COLO668 (cell line): ENCODE measurements around the gene LRRC8E.
"Not testable (repeated sequence)": the region's sequence is repeated elsewhere in the genome, so short reads cannot be mapped to it uniquely, and the experiment has no call there.

Experiments used
- DNase-seq: peaks from one replicate; lab custom pipeline; 2025; ENCODE audit not compliant: unreplicated experiment; lab: John Stamatoyannopoulos, UW

Gene LRRC8E

GRCh38 chr19:7853770-7854128 is 34.6 kb upstream of the LRRC8E start:
- DNase-seq: no peak

DNA sequence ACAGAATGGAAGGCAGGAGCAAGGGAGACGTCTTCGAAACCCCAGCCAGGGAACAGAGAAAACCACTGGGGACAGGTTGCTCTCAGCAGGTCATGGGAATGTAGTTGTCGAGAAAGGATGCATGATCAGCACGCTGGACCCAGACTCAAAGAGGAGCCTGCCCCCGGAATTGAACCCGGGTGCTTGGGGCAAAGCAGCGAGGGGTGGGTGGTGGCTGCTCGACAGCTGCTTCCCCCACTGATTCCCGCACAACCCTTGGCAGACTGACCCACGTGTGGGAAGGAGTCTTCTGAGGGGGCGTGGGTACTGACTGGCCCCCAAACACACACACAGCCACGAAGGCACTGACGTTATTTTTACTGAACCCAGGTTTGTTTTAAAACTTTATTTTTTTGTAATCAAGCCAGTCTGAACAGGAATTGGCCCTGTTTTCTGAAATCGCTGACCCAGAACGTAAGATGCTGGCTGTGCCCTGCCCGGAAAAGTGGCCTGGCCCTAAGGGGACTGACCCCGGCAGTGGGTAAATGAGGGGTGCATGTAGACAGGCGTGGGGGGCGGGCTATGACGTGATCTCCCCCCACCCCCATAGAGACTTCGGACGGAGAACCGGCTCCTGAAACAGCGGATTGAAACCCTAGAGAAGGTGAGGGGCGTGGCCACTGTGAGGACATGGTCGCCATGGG is 32.7 kb upstream of the LRRC8E start:
- DNase-seq: no peak

GRCh38 chr19:7856109-7856591 is 32.2 kb upstream of the LRRC8E start:
- no peak for DNase-seq

DNA sequence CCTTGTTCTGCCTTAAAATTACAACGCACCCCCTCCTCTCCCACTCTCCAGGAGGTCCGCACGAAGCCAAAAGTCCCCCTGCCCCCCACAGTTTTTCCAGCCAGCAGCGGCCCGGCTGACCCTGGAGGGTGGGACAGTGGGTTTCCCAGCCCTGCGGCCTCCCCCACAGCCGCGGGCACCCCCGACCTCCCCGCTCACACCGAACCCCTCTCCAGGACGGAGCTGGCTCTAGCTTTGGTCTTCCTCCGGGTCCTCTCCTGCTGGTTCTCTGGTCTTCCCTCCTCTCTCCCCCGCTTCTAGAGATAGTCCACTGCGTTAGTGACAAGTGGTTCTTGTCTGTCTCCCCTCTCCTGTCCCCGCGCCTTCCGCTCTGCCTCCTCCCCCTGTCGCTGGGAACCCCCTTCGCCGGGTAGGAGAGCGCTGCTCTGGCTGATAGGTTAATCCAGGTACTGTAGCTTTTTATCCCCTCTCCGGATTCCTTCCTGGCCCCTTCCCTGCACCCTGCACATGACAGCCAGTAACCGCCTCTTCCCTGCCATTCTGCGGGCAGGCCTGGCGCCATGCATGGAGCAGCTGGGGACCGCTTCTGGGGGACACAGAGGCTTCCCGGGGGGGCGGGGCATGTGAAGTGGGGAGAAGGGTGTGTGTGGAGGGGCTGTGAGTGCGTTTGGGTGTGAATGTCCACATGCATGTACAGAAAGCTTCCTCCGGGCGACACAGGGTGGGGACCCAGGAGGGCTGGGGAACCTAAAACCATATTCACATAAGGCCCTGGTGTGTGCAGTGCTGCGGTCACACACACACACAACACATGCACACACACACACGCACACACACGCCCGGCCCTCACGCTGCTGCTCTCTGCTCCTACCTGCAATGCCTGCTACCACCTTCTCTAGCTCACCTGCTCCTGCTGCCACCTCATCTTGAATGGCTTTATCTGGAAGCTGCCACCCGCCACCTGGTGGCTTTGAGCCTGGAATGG is 31.3 kb upstream of the LRRC8E start:
- no peak for DNase-seq

GRCh38 chr19:7857727-7858108 is 30.6 kb upstream of the LRRC8E start:
- no peak for DNase-seq

DNA sequence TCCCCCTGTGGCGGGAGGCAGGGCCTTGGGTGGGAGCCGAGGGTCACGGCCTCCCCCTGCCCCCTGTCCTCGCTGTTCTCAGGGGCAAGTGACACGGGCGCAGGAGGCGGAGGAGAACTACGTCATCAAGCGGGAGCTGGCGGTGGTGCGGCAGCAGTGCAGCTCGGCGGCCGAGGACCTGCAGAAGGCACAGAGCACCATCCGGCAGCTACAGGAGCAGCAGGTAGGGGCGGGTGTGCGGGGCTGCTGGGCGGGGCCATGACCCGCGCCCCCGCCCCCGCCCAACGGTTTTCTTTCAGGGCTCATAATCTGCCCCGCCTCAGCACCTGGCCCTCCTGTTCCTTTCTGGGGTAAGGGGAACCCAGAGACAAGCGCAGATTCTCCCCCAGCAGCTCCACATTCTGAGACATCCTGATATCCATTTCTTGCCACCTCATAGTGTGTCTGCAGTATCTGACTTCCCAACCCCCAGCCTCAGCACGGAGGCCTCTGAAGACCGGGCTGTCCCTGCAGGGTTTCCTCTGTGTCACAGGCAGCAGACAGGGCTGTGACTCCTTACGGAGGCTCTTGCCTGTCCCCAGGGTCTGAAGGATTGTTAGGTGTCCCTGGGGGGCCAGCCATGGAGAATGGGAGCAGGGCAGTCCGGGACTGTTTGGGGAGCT is 30.1 kb upstream of the LRRC8E start:
- DNase-seq: no peak

- DNase-seq: not testable (repeated sequence)
Observed at GRCh38 chr19:7859087-7859486, 29.2 kb upstream of the LRRC8E start.

DNA sequence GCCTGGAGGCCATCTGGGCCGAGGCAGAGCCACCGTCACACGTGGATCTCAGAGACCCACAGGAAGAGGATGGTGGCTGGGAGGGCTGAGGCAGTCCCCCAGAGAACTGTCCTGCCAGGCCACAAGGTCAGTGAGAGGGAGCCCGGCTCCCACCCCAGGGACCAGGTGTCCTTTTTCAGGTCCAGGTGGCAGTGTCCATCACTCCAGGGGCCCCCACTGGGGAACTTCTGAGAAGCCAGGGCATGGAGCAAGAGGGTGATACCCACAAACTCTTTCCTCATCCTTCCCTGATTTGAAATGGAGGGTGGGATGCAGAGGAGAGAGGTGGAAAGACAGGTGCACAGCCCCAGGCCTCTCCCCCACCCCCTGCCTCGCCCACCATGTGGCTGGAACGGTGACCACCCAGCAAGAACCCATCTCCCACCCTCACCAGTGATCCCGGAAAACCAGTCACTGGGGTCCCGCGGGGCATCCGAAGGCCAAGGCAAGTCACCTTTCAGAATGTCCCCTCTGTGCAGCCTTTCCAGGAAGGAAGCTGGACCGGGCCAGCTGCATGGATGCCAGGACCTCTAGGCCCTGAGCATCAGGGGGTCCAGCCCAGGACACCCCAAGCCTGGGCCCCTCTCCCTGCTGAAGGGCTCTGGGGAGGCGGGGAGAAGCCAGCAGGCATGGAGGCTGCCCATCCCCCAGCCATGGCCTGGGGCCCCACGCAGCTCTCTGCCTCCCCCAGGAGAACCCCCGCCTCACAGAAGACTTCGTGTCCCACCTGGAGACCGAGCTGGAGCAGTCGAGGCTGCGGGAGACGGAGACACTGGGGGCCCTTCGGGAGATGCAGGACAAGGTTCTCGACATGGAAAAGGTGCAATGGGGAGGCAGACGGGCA is 28.2 kb upstream of the LRRC8E start:
- no peak for DNase-seq

DNA sequence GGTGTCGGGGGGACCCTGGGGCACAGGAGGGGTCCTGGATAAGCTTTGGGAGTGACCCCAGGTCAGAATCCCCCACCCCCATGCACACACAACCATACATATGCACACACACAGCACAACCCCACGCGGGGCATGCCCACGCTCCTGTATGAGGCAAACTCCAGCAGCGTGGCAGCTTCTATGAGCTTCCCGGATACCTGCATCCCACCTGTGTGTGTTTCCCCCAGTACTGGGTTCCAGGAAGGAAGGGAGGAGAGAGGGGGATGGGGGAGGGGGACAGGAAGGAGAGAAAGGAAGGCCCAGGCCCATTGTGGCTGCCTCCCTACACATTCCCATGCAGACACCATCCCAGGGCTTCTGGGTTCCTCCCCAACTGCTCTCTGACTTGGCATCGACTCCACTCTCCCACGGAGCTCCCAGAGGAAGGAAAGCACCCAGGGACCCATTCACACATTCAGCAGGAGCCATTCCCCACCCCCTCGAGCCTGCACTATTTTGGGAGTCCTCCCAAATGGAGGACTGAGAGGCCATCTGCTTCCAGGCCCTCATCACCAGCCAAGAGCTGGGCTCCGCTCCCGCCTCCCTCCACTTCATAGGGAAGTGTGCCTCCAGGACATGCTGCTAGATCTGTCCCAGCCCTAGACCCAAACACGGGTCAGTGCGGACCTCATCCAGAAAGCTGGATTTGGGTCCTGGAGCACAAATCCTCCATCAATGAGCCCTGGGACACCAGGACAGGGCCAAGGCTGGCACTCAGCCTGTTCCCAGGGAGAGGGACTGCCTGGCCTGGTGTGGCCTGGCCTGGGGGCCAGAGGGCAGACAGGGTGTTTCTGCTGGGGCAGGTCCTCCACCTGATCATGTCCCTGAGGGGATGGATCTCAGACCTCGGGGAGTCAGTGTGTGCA is 27.3 kb upstream of the LRRC8E start:
- no peak for DNase-seq

DNA sequence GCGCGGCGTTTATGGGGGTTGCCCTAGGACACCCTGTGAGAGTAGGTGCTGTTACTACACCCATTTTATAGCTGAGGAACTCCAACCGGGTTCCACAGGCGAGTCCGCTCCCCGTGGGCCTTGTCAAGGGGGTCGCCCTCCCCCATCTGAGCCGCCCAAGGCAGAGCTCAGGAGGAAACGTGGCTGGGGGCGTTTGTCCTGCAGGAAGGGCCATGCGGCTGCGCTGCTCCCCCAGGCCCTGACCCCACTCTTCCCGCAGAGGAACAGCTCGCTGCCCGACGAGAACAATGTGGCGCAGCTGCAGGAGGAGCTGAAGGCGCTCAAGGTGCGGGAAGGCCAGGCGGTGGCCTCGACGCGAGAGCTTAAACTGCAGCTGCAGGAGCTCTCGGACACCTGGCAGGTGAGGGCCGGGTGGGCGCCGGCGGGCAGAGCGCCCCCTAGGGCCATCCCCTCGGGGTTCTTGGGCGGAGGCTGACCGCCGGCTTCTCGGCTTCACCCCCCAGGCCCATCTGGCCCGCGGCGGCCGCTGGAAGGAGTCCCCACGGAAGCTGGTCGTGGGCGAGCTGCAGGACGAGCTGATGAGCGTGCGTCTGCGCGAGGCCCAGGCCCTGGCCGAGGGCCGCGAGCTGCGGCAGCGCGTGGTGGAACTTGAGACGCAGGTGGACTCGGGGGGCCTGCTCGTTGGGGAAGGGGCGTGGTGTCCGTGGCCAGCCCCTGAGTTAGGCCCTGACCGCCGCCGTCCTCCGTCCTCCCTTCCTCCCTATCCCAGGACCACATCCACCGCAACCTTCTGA is 26.5 kb upstream of the LRRC8E start:
- DNase-seq: peak; percentile 56

DNA sequence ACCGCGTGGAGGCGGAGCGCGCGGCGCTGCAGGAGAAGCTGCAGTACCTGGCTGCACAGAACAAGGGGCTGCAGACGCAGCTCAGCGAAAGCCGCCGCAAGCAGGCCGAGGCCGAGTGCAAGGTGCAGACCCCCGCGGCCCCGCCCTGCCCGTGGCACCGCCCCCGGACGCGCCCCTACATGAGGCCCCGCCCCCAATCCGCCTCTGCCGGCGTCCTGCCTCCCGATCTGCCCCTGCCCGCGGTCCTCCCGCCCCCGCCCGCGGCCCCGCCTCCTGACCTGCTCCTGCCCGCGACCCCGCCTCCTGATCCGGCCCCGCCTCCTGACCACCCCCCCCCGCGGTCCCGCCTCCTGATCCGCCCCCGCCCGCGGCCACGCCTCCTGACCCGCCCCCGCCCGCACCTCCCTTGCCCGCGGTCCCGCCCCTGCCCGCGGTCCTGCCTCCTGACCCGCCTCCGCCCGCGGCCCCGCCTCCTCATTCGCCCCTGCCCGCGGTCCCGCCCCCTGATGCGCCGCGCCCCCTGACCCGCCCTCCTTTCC is 25.8 kb upstream of the LRRC8E start:
- peak; percentile 66 for DNase-seq

- DNase-seq: no peak
Observed at GRCh38 chr19:7863157-7863970, 24.9 kb upstream of the LRRC8E start.

GRCh38 chr19:7863971-7864689 is 24.2 kb upstream of the LRRC8E start:
- no peak for DNase-seq

DNA sequence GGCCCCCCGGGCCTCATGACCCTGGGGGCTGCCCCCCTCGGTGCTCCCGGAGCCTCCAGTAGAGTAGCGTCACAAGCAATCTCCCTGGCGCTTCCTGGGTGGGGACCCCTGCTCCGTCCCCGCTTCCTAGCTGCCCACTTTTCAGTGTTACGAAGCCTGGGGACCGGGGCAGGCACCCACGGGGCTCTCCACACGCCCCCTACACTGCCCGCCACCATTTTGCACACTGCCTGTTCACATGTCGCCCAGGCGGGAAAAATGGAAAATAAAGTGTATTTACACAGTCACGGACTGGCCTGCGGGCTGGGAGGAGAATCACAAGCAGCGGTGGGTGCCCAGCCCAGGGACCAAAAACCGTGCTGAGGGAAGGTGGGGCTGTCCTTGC is 23.6 kb upstream of the LRRC8E start:
- peak; percentile 24 for DNase-seq

DNA sequence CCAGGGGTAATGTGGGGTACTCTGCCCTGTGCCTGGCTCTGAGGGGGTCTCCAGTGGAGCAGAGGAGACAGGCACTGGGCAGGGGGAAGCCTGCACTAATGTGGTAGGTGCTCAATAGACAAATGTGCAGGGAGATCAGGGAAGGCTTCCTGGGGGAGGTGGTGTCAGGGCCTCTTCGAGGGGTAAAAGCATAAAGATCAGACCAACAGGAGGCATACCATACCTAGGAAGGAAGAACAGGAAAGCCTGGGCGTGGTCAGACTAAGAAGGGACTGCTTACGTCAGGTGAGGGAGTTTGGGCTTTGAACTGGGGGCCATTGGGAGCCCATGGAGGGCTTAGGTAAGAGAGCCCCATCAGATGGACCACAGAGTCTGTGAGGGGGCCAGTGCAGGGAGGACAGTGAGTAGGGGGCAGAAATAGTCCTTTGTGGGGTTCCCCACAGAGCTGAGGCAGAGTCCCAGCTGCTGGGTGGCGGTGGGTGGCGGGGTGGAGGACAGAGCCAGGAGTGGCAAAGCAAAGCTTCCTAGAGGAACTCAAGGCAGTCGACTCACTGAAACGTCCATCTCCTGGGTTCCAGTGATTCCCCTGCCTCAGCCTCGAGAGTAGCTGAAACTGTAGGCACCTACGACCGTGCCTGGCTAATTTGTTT is 22.9 kb upstream of the LRRC8E start:
- DNase-seq: no peak

GRCh38 chr19:7866399-7867091 is 21.8 kb upstream of the LRRC8E start:
- no peak for DNase-seq
